ENCODE data around the gene CACNB1. TPM values are rescaled to one million over a fixed set of nuclear protein-coding genes. Genes with fewer than 3 reads are reported as not detected.
"Not testable (repeated sequence)": the region's sequence is repeated elsewhere in the genome, so short reads cannot be mapped to it uniquely, and the experiment has no call there.

Gene CACNB1
- total RNA-seq, 6 donors from 2014 or later: 28.8 to 149 (median 34.0) TPM

- TF ChIP-seq POLR2A (IDR thresholded peaks at IDR 0.05): no peak
- no peak for TF ChIP-seq EP300 (IDR thresholded peaks at IDR 0.05)
- TF ChIP-seq CTCF (IDR thresholded peaks at IDR 0.05): no peak
- TF ChIP-seq POLR2AphosphoS5 (IDR thresholded peaks at IDR 0.05): no peak
- no peaks in the 10 kb centered on the region for H3K4me1 ChIP-seq
- no peak overlapping the region for H3K27ac ChIP-seq
- H3K4me3 ChIP-seq: no peak overlapping the region
- no peaks in the 10 kb centered on the region for H3K9me3 ChIP-seq
- no peaks in the 10 kb centered on the region for H3K36me3 ChIP-seq
- DNase-seq: no peak
- 89 to 94% methylated on average over 3 of the region's 3 CpGs for WGBS, 2 donors
- no peak for ATAC-seq (ENCODE audit: low FRiP score in 2 of 2)
- H3K27me3 ChIP-seq: no peaks in the 10 kb centered on the region
Observed at GRCh38 chr17:39130205-39130604, 67.3 kb downstream of the CACNB1 start.

GRCh38 chr17:39129544-39129943 lies 67.9 kb downstream of the CACNB1 start:
- H3K4me3 ChIP-seq; DNase-seq; ATAC-seq (ENCODE audit: low FRiP score in 2 of 2); H3K36me3 ChIP-seq; H3K4me1 ChIP-seq; H3K27ac ChIP-seq; H3K27me3 ChIP-seq; H3K9me3 ChIP-seq: not testable (repeated sequence)
- WGBS, 2 donors: 78 to 85% methylated on average over 6 of the region's 6 CpGs

- Histone ChIP-seq H3K27me3 (no peaks in the 10 kb centered on the region), H3K27ac (no peak overlapping the region), H3K4me3 (no peak overlapping the region), H3K36me3 (no peaks in the 10 kb centered on the region), H3K4me1 (no peaks in the 10 kb centered on the region), H3K9me3 (no peaks in the 10 kb centered on the region)
- WGBS, 2 donors: 70 to 78% methylated on average over 6 of the region's 6 CpGs
- TF ChIP-seq CTCF (IDR thresholded peaks at IDR 0.05): no peak
- TF ChIP-seq POLR2A (IDR thresholded peaks at IDR 0.05): no peak
- no peak for TF ChIP-seq POLR2AphosphoS5 (IDR thresholded peaks at IDR 0.05)
- no peak for TF ChIP-seq EP300 (IDR thresholded peaks at IDR 0.05)
- no peak for DNase-seq
- ATAC-seq (ENCODE audit: low FRiP score in 2 of 2): no peak
Observed at GRCh38 chr17:39126436-39126835, 71.0 kb downstream of the CACNB1 start.

GRCh38 chr17:39125143-39125875 lies 72.2 kb downstream of the CACNB1 start:
- 90 to 96% methylated on average over 2 of the region's 2 CpGs for WGBS, 2 donors
- Histone ChIP-seq H3K27me3 (no peaks in the 10 kb centered on the region), H3K4me1 (no peaks in the 10 kb centered on the region), H3K4me3 (no peak overlapping the region), H3K27ac (no peak overlapping the region), H3K9me3 (no peaks in the 10 kb centered on the region), H3K36me3 (no peaks in the 10 kb centered on the region)
- TF ChIP-seq CTCF (IDR thresholded peaks at IDR 0.05) (no peak), EP300 (IDR thresholded peaks at IDR 0.05) (no peak), POLR2AphosphoS5 (IDR thresholded peaks at IDR 0.05) (no peak), POLR2A (IDR thresholded peaks at IDR 0.05) (no peak)
- ATAC-seq (ENCODE audit: low FRiP score in 2 of 2) (no peak), DNase-seq (no peak)

GRCh38 chr17:39123627-39124026 lies 73.8 kb downstream of the CACNB1 start:
- no peaks in the 10 kb centered on the region for H3K9me3 ChIP-seq
- H3K4me3 ChIP-seq: no peak overlapping the region
- no peak for DNase-seq
- H3K27me3 ChIP-seq: no peaks in the 10 kb centered on the region
- no peak for ATAC-seq (ENCODE audit: low FRiP score in 2 of 2)
- H3K4me1 ChIP-seq: no peaks in the 10 kb centered on the region
- no peak overlapping the region for H3K27ac ChIP-seq
- no peaks in the 10 kb centered on the region for H3K36me3 ChIP-seq
- TF ChIP-seq EP300 (IDR thresholded peaks at IDR 0.05) (no peak), POLR2AphosphoS5 (IDR thresholded peaks at IDR 0.05) (no peak), POLR2A (IDR thresholded peaks at IDR 0.05) (no peak), CTCF (IDR thresholded peaks at IDR 0.05) (no peak)
- 78 to 84% methylated on average over 9 of the region's 9 CpGs for WGBS, 2 donors

Other genes with a start within 250 kb of the CACNB1 start
- not detected for gene FBXO47, start 230.3 kb downstream of the CACNB1 start, total RNA-seq
- 10 to 100 TPM in 3 of 6 donors, 1 to 10 TPM in 3; 3.8 to 47.1 (median 10.5) TPM for gene PLXDC1, start 46.0 kb downstream of the CACNB1 start, total RNA-seq
- under 1 TPM in 1 of 6 donors, not detected in 5; 0.39 TPM for gene ARL5C, start 31.5 kb downstream of the CACNB1 start, total RNA-seq
- 1,000 to 10,000 TPM; 1,356 to 1,902 (median 1,599) TPM for gene RPL19, start 2.6 kb upstream of the CACNB1 start, total RNA-seq
- 1 to 10 TPM in 1 of 6 donors, under 1 TPM in 3, not detected in 2; 0.24 to 1.1 (median 0.48) TPM for gene STAC2, start 28.3 kb upstream of the CACNB1 start, total RNA-seq
- gene FBXL20, start 204.0 kb upstream of the CACNB1 start, total RNA-seq: 10 to 100 TPM in 5 of 6 donors, 1 to 10 TPM in 1; 7.6 to 53.4 (median 30.4) TPM